Uterus (tissue), 2 donors: ENCODE results near the gene SHB.

Source experiments
- POLR2A ChIP-seq, 2 donors: fragments of 450-650 bp; IDR thresholded peaks; one replicate each; pipeline ENCODE4 v1.6.1; 2016; ENCODE audit warnings: antibody characterized with exemption in 2 of 2, mild to moderate bottlenecking in 1 of 2, moderate library complexity in 1 of 2
- TF ChIP-seq, protein P1 (sequence below), 4 experiments: fragments of 200-600 bp in 2 of 4; fragments of 450-650 bp in 2 of 4; sonication (generic) in 2 of 4; IDR thresholded peaks; one replicate each; pipeline ENCODE4 v1.5.1; 2016 to 2019; ENCODE audit warnings: antibody characterized with exemption in 4 of 4, mild to moderate bottlenecking in 2 of 4, moderate library complexity in 1 of 4

DNA sequence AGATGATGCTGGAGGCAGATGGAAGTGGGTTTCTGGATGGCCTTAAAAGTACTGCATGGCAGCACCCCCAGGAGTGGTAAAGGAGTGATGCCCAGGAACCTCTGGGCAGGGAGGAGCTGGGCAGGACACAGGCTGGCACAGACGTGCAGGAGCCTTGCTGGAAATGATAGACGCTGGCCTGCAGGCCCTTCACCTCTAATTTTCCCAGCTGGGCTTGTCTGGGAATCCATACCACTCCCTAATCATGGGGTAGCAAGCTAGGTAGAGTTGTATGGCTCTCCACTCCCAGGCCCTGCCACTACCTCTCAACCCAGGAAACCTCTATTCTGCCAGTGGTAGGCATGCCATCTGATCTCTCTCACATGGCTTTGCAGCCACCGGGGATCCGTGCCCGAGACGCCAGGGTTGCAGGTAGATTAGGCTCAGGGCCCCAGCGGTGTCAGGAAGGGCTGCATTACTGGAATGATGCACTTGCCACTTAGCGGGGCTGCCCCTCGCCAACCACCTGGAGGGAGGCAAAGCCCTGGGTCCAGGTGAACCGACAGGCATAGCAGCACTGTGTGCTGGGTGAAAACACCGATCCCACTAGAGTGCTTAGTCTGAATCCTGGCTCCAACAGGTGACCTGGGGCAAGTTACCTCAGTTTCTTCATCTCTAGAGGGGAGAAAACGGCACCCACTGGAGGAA is 85.5 kb downstream of the SHB start:
- TF ChIP-seq, protein P1, sequence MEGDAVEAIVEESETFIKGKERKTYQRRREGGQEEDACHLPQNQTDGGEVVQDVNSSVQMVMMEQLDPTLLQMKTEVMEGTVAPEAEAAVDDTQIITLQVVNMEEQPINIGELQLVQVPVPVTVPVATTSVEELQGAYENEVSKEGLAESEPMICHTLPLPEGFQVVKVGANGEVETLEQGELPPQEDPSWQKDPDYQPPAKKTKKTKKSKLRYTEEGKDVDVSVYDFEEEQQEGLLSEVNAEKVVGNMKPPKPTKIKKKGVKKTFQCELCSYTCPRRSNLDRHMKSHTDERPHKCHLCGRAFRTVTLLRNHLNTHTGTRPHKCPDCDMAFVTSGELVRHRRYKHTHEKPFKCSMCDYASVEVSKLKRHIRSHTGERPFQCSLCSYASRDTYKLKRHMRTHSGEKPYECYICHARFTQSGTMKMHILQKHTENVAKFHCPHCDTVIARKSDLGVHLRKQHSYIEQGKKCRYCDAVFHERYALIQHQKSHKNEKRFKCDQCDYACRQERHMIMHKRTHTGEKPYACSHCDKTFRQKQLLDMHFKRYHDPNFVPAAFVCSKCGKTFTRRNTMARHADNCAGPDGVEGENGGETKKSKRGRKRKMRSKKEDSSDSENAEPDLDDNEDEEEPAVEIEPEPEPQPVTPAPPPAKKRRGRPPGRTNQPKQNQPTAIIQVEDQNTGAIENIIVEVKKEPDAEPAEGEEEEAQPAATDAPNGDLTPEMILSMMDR (IDR thresholded peaks at IDR 0.05) = no peak
- no peak for TF ChIP-seq POLR2A (IDR thresholded peaks at IDR 0.05)
